PFSK-1 (cell line): ENCODE results near the gene DUSP8.

Source experiments
- POLR2AphosphoS5 ChIP-seq: IDR thresholded peaks from 2 replicates; pipeline ENCODE4 v1.6.1; 2012; ENCODE audit warnings: low read depth, mild to moderate bottlenecking, control low read depth, low read length, moderate library complexity
- SIN3A ChIP-seq: IDR thresholded peaks from 2 replicates; pipeline ENCODE4 v1.6.1; 2012; ENCODE audit warnings: mild to moderate bottlenecking, low read length, moderate library complexity, borderline replicate concordance; ENCODE audit not compliant: insufficient read depth
- TAF1 ChIP-seq: IDR thresholded peaks from 2 replicates; pipeline ENCODE4 v1.6.1; 2012; ENCODE audit warnings: low read length, control low read depth, borderline replicate concordance; ENCODE audit not compliant: insufficient read depth
- TF ChIP-seq, protein P1 (sequence below), 2 experiments: IDR thresholded peaks; 2 replicates each; pipeline versions ENCODE4 v1.6.1 to v1.8.0; 2011 to 2012; ENCODE audit warnings: low read depth in 2 of 2, low read length in 2 of 2, control low read depth in 1 of 2, inconsistent platforms in 1 of 2, mild to moderate bottlenecking in 1 of 2, moderate library complexity in 1 of 2; ENCODE audit not compliant: insufficient read depth in 1 of 2

- TF ChIP-seq, protein P1, sequence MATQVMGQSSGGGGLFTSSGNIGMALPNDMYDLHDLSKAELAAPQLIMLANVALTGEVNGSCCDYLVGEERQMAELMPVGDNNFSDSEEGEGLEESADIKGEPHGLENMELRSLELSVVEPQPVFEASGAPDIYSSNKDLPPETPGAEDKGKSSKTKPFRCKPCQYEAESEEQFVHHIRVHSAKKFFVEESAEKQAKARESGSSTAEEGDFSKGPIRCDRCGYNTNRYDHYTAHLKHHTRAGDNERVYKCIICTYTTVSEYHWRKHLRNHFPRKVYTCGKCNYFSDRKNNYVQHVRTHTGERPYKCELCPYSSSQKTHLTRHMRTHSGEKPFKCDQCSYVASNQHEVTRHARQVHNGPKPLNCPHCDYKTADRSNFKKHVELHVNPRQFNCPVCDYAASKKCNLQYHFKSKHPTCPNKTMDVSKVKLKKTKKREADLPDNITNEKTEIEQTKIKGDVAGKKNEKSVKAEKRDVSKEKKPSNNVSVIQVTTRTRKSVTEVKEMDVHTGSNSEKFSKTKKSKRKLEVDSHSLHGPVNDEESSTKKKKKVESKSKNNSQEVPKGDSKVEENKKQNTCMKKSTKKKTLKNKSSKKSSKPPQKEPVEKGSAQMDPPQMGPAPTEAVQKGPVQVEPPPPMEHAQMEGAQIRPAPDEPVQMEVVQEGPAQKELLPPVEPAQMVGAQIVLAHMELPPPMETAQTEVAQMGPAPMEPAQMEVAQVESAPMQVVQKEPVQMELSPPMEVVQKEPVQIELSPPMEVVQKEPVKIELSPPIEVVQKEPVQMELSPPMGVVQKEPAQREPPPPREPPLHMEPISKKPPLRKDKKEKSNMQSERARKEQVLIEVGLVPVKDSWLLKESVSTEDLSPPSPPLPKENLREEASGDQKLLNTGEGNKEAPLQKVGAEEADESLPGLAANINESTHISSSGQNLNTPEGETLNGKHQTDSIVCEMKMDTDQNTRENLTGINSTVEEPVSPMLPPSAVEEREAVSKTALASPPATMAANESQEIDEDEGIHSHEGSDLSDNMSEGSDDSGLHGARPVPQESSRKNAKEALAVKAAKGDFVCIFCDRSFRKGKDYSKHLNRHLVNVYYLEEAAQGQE (IDR thresholded peaks at IDR 0.05; ENCODE audit: insufficient read depth in 1 of 2, low read depth in 2 of 2, low read length in 2 of 2) = no peak
- TF ChIP-seq TAF1 = no peak
- no peak for TF ChIP-seq POLR2AphosphoS5
- no peak for TF ChIP-seq SIN3A
These were observed 25.4 kb upstream of the DUSP8 start for GRCh38 chr11:1597331-1597993.
